Left lobe of liver (tissue), 2 donors: ENCODE results near the gene DRGX. TPM values are rescaled to one million over a fixed set of nuclear protein-coding genes. Genes with fewer than 3 reads are reported as not detected.
A peak's percentile ranks its signal among the peaks of the same experiment; 100 is the strongest.

Experiments
- ATAC-seq: fragments of 200-7000 bp; cut with Tn5 transposase; one replicate; pipeline ENCODE4 v1.9.1; 2020; ENCODE audit warnings: mild to moderate bottlenecking, moderate library complexity
- DNase-seq: peaks from one replicate; pipeline ENCODE4 v3.0.0-alpha.2; 2020; ENCODE audit warnings: low spot score
- total RNA-seq: library from RNA; stranded (reverse); gene quantifications from one replicate; pipeline ENCODE4 v1.2.1, GENCODE V29; 2021
- donor health status: DM: no; HTN: no; CAD: no; lungs with moderate emphysema.
- donor health status: DM: no; HTN: yes; CAD: no.

DRGX gene
- total RNA-seq, 1 donor from 2014 or later: not detected

- DNase-seq (no peak), ATAC-seq (no peak)
These were observed 31.8 kb downstream of the DRGX start for GRCh38 chr10:49364051-49364450.

- no peak for ATAC-seq
- peak; percentile 28 for DNase-seq
These were observed 32.4 kb downstream of the DRGX start for GRCh38 chr10:49363309-49364031.

DNA sequence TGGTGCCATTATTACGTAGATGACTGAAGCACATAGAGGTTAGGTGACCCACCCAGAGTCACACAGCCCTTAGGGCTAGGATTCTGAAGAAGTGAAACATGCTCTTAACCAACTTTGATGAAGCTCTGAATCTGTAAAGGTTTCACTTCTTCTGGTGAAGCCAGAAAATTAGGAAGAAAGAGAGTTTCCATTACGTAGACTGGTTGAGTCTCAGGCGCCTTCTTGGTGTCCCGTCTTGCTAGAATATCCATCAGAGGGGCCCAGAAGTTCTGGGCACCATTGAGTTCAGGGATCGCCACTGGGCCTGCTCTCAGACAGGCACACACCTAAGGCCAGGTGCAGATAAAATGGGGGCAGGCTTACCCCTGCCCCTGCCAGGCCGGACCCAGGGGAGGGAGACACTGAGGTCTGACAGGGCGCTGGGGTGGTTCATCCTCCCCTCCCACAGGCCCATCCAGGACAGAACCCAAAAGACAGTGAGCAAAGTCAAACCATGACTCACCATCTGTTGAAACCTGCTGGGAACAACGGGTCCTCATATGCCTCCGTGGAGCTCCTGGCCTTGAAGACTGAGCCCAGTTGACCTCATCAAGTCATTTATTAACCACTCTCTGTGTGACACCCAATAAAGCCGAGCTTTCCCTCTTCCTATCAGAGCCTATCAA lies 33.2 kb downstream of the DRGX start:
- DNase-seq: peak; percentile 39
- ATAC-seq: peak; percentile 50

- DNase-seq: peak; percentile 37
These were observed 33.9 kb downstream of the DRGX start for GRCh38 chr10:49361735-49362568.

GRCh38 chr10:49361178-49361554 lies 34.7 kb downstream of the DRGX start:
- DNase-seq (no peak), ATAC-seq (no peak)

More at GRCh38 chr10:49361735-49362568, 33.9 kb downstream of the DRGX start:
- ATAC-seq: no peak

DNA sequence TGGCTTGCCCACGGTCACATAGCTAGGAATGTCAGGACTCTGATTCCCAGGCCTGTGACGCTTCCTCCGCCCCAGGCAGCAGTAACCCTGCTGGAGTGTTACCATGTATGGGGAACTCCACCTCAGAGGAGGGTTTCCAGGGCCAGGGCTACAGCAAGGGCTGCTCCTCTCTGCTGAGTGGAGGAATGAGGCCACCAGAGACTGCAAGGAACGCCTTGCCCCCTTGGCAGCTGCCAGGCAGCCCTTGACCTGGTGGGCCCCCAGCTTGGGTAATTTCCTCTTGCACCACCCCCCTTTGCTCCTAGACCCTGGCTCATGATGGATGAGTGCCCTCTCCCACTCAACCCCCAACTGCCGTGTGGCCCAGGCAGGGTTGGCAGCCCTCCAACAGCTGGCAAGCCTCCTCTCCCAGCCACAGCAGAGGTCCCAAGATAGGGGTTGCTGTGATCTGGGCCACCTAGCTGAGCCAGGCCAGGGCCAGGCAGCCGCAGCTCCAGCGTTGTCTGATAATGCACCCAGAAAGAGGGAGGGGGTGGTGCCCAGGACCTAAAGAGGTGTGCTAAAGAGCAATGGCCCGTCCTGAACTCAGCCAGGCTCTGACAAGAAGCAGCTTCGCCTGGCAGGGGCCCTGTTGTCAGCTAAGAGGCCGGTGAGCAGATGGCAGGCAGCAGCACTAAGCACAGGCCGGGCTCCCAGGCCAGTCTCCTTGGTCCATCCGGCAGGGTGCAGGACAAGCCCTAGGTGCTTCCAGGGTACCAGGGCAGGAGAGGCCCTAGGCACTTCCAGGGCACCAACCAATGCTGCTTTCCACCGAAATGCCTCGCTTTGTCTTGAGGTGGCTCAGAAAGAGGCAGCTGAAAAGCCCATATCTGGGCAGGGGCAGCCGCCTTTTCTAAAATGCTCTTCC lies 35.4 kb downstream of the DRGX start:
- DNase-seq: no peak
- ATAC-seq: peak; percentile 19

GRCh38 chr10:49359349-49360270 lies 36.3 kb downstream of the DRGX start:
- DNase-seq (no peak), ATAC-seq (no peak)

- DNase-seq: no peak
- ATAC-seq: no peak
These were observed 38.0 kb downstream of the DRGX start for GRCh38 chr10:49357910-49358309.

- ATAC-seq (no peak), DNase-seq (no peak)
These were observed 38.9 kb downstream of the DRGX start for GRCh38 chr10:49356944-49357343.

- DNase-seq: no peak
- no peak for ATAC-seq
These were observed 39.7 kb downstream of the DRGX start for GRCh38 chr10:49356181-49356580.

DNA sequence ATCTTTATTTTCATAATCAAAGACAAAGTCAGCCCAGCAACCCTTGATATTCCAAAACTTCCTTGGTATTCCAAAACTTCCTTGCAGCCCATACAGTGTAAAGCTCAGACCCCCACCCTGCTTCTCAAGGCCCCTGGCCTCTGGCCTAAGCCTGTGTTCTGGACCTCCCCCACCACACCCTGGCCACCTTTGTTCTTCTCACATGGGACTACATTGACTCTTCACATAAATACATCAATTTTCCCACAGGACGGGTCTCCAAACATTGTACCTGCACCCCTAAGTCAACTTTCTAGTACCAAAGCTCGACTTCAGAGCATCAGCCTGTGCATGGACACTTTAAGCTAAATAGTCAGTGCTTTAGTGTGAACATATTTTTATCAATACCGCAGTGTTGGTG lies 40.7 kb downstream of the DRGX start:
- no peak for ATAC-seq
- no peak for DNase-seq

DNA sequence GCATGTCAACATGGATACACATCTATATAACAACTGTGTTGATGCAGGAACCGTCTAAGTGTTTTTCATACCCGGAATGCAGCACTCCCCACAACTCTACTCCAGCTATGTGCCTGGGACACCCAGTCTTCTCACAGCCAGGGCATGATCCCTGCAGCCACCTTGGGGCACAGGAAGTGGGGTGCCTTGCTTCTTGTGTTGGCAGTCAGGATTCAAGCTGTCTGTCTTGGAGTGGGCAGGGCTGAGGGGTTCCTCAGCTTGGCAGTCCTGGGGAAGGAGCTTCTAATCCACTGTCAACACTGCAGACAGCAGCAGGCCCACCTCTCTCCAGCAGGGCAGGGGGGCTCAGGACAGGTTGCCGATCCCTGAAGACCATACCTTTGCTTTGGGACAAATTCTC lies 41.3 kb downstream of the DRGX start:
- DNase-seq (no peak), ATAC-seq (no peak)

DNA sequence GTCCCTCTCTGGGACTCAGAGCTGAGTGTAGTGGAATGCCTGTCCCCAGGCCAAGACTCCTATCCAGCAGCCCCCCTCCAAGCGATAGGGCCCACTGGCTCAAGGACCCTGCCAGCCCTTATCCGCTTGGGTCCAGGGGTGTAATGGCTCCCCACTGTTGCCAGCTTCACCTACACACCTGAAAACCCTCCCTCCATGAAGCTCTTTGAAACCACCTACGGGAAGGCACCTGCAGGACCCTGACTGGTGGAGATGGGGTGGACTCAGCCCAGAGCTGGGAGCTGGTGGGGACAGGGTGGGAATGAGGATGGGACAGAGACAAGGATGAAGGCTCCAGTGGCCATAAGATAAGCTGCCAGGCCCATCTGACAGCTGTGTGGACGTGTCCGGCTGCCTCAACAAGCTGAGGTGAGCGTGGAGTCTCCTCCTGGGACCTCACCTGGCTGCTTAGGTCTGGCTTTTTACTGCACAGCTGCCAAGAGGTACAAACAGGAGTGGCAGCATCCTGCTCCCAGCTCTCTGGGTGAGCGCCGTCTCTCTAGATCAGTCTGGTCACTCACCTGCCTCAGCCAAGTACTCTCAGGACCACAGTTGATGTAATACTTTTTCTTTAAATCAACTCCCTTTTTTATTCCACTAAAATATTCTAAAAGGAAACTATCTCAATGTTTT lies 41.9 kb downstream of the DRGX start:
- DNase-seq: no peak
- ATAC-seq: no peak

GRCh38 chr10:49353026-49353894 lies 42.6 kb downstream of the DRGX start:
- no peak for ATAC-seq
- no peak for DNase-seq

GRCh38 chr10:49352323-49352722 lies 43.6 kb downstream of the DRGX start:
- no peak for ATAC-seq
- no peak for DNase-seq

DNA sequence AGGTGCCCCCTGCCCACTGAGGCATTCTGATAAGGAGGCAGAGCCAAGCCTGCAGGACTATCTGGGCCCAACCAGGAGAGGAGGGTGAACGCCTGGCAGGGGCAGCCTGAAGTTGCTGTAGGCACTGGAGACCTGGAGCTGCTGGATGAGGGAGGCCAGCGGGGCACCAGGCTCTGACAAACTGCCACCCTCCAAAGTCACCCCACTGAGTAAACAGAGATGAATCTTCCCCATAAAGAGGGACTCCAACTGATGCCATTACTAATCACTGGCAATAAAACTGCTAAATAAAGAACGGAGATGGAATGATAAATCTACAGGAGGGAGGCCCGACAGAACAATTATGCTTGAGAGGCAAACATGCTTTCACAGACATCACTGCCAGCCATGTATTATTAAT lies 44.2 kb downstream of the DRGX start:
- ATAC-seq (no peak), DNase-seq (no peak)

GRCh38 chr10:49350846-49351532 lies 44.9 kb downstream of the DRGX start:
- no peak for DNase-seq
- ATAC-seq: no peak

- ATAC-seq (no peak), DNase-seq (no peak)
These were observed 45.8 kb downstream of the DRGX start for GRCh38 chr10:49350138-49350537.
